Memory B cell (primary cell): ENCODE measurements around the gene RAB11FIP5.
A peak's percentile ranks its signal among the peaks of the same experiment; 100 is the strongest.

Experiments used
- ATAC-seq: fragments of 150-1000 bp; cut with Tn5 transposase; 2 replicates; pipeline ENCODE4 v1.10.0; 2021; ENCODE audit warnings: low read depth, mild to moderate bottlenecking, moderate library complexity
- DNase-seq, 2 donors: peaks; one replicate each; pipeline ENCODE4 v3.0.0; 2022; ENCODE audit warnings: low spot score in 2 of 2
- H3K27ac Mint-ChIP-seq: one replicate; pipeline ENCODE4 v1.8.0; 2022; ENCODE audit warnings: mild to moderate bottlenecking, moderate library complexity, mixed read lengths
- H3K27me3 Mint-ChIP-seq: one replicate; pipeline ENCODE4 v1.8.0; 2022; ENCODE audit warnings: mixed read lengths
- H3K36me3 Mint-ChIP-seq: one replicate; pipeline ENCODE4 v1.8.0; 2022; ENCODE audit warnings: mild to moderate bottlenecking, mixed read lengths
- H3K4me1 Mint-ChIP-seq: one replicate; pipeline ENCODE4 v1.8.0; 2022; ENCODE audit warnings: mixed read lengths
- H3K4me3 Mint-ChIP-seq: one replicate; pipeline ENCODE4 v1.8.0; 2022; ENCODE audit warnings: mild to moderate bottlenecking, moderate library complexity, mixed read lengths
- H3K9me3 Mint-ChIP-seq: one replicate; pipeline ENCODE4 v1.8.0; 2022; ENCODE audit warnings: mixed read lengths

RAB11FIP5 gene

GRCh38 chr2:73117441-73117840, 4.7 kb upstream of the RAB11FIP5 start:
- Mint-ChIP-seq H3K9me3 (no peaks in the 10 kb centered on the region), H3K27ac (no peak overlapping the region), H3K4me1 (no peaks in the 10 kb centered on the region), H3K4me3 (no peak overlapping the region), H3K36me3 (no peaks in the 10 kb centered on the region), H3K27me3 (no peaks in the 10 kb centered on the region)
- no peak for DNase-seq
- no peak for ATAC-seq

- H3K4me3 Mint-ChIP-seq, result no peak overlapping the region
- H3K36me3 Mint-ChIP-seq, result no peaks in the 10 kb centered on the region
- H3K9me3 Mint-ChIP-seq, result no peaks in the 10 kb centered on the region
- ATAC-seq, result no peak
- DNase-seq, result no peak
- peaks cover 2% of the 10 kb centered on the region for H3K4me1 Mint-ChIP-seq
- no peaks in the 10 kb centered on the region for H3K27me3 Mint-ChIP-seq
- H3K27ac Mint-ChIP-seq, result no peak overlapping the region
Observed at GRCh38 chr2:73116182-73116960, 3.6 kb upstream of the RAB11FIP5 start.

GRCh38 chr2:73114273-73114867, 1.6 kb upstream of the RAB11FIP5 start:
- Mint-ChIP-seq H3K4me1 (peaks cover 9% of the 10 kb centered on the region), H3K9me3 (no peaks in the 10 kb centered on the region), H3K27me3 (no peaks in the 10 kb centered on the region), H3K4me3 (peak overlapping the region; percentile 68), H3K36me3 (no peaks in the 10 kb centered on the region), H3K27ac (no peak overlapping the region)
- no peak for ATAC-seq
- DNase-seq, result no peak

GRCh38 chr2:73112026-73112912, 479 bp downstream of the RAB11FIP5 start:
- peak; percentile 22 to 54 for DNase-seq
- H3K9me3 Mint-ChIP-seq, result no peaks in the 10 kb centered on the region
- peak overlapping the region; percentile 64 for H3K27ac Mint-ChIP-seq

GRCh38 chr2:73111073-73112025, 1.4 kb downstream of the RAB11FIP5 start:
- DNase-seq, result no peak
- no peak for ATAC-seq
- H3K4me3 Mint-ChIP-seq, result peak overlapping the region; percentile 82
- no peaks in the 10 kb centered on the region for H3K36me3 Mint-ChIP-seq
- peaks cover 9% of the 10 kb centered on the region for H3K4me1 Mint-ChIP-seq
- H3K27me3 Mint-ChIP-seq, result no peaks in the 10 kb centered on the region
- H3K27ac Mint-ChIP-seq, result peak overlapping the region; percentile 64
- H3K9me3 Mint-ChIP-seq, result no peaks in the 10 kb centered on the region

More at GRCh38 chr2:73112026-73112912, 479 bp downstream of the RAB11FIP5 start:
- no peaks in the 10 kb centered on the region for H3K27me3 Mint-ChIP-seq
- ATAC-seq, result peak; percentile 33
- H3K4me1 Mint-ChIP-seq, result peaks cover 9% of the 10 kb centered on the region
- H3K36me3 Mint-ChIP-seq, result no peaks in the 10 kb centered on the region
- peak overlapping the region; percentile 82 for H3K4me3 Mint-ChIP-seq

- ATAC-seq (no peak), DNase-seq (no peak)
- Mint-ChIP-seq H3K9me3 (no peaks in the 10 kb centered on the region), H3K4me1 (peaks cover 9% of the 10 kb centered on the region), H3K36me3 (no peaks in the 10 kb centered on the region), H3K27me3 (no peaks in the 10 kb centered on the region), H3K27ac (no peak overlapping the region), H3K4me3 (peak overlapping the region; percentile 30)
Observed at GRCh38 chr2:73110168-73111072, 2.3 kb downstream of the RAB11FIP5 start.

GRCh38 chr2:73109431-73110167, 3.1 kb downstream of the RAB11FIP5 start:
- Mint-ChIP-seq H3K27me3 (no peaks in the 10 kb centered on the region), H3K4me3 (no peak overlapping the region), H3K4me1 (peaks cover 9% of the 10 kb centered on the region), H3K9me3 (no peaks in the 10 kb centered on the region), H3K27ac (no peak overlapping the region), H3K36me3 (no peaks in the 10 kb centered on the region)
- no peak for ATAC-seq
- no peak for DNase-seq

- DNase-seq (no peak), ATAC-seq (no peak)
- H3K4me3 Mint-ChIP-seq, result no peak overlapping the region
- H3K9me3 Mint-ChIP-seq, result no peaks in the 10 kb centered on the region
- H3K27ac Mint-ChIP-seq, result no peak overlapping the region
- H3K4me1 Mint-ChIP-seq, result peaks cover 9% of the 10 kb centered on the region
- H3K36me3 Mint-ChIP-seq, result no peaks in the 10 kb centered on the region
- no peaks in the 10 kb centered on the region for H3K27me3 Mint-ChIP-seq
Observed at GRCh38 chr2:73107211-73107926, 5.4 kb downstream of the RAB11FIP5 start.

GRCh38 chr2:73106791-73107190, 6.0 kb downstream of the RAB11FIP5 start:
- no peaks in the 10 kb centered on the region for H3K27me3 Mint-ChIP-seq
- no peaks in the 10 kb centered on the region for H3K9me3 Mint-ChIP-seq
- peaks cover 6% of the 10 kb centered on the region for H3K4me1 Mint-ChIP-seq
- no peak overlapping the region for H3K27ac Mint-ChIP-seq
- ATAC-seq (no peak), DNase-seq (no peak)
- no peaks in the 10 kb centered on the region for H3K36me3 Mint-ChIP-seq
- H3K4me3 Mint-ChIP-seq, result no peak overlapping the region

- no peaks in the 10 kb centered on the region for H3K27me3 Mint-ChIP-seq
- no peak overlapping the region for H3K27ac Mint-ChIP-seq
- H3K36me3 Mint-ChIP-seq, result no peaks in the 10 kb centered on the region
- peaks cover 2% of the 10 kb centered on the region for H3K4me1 Mint-ChIP-seq
- ATAC-seq (no peak), DNase-seq (no peak)
- H3K4me3 Mint-ChIP-seq, result no peak overlapping the region
- no peaks in the 10 kb centered on the region for H3K9me3 Mint-ChIP-seq
Observed at GRCh38 chr2:73105511-73105971, 7.2 kb downstream of the RAB11FIP5 start.

- H3K36me3 Mint-ChIP-seq, result no peaks in the 10 kb centered on the region
- DNase-seq (no peak), ATAC-seq (no peak)
- peaks cover 2% of the 10 kb centered on the region for H3K4me1 Mint-ChIP-seq
- H3K4me3 Mint-ChIP-seq, result no peak overlapping the region
- H3K27me3 Mint-ChIP-seq, result no peaks in the 10 kb centered on the region
- no peaks in the 10 kb centered on the region for H3K9me3 Mint-ChIP-seq
- no peak overlapping the region for H3K27ac Mint-ChIP-seq
Observed at GRCh38 chr2:73104933-73105332, 7.8 kb downstream of the RAB11FIP5 start.
